Endothelial cell of umbilical vein (primary cell): ENCODE results near the gene PLEKHH2. TPM values are rescaled to one million over a fixed set of nuclear protein-coding genes. Genes with fewer than 3 reads are reported as not detected.

Source experiments
- BruUV-seq: library from RNA; stranded (reverse); fragments of 400-500 nt; replicated peaks from 2 replicates; lab custom pipeline; 2021; lab: Mats Ljungman, UMichigan
- CTCF ChIA-PET: fragments of 300-600, 350-600 bp; sonication (Branson Sonifier 250); formaldehyde crosslinking; loops from one replicate; lab custom pipeline; 2021; ENCODE audit warnings: antibody characterized with exemption, inconsistent platforms; lab: Charles Lee
- POLR2A ChIA-PET: fragments of 300-600, 350-600 bp; sonication (Branson Sonifier 250); formaldehyde crosslinking; loops from one replicate; lab custom pipeline; 2021; ENCODE audit warnings: antibody characterized with exemption, inconsistent platforms; lab: Charles Lee
- DNase-seq: peaks from one replicate; pipeline ENCODE4 v3.0.0-alpha.2; 2011; ENCODE audit warnings: low read depth, low spot score
- FAIRE-seq: peaks from 2 replicates; lab custom pipeline; 2011; peaks lifted over from hg19 to GRCh38; lab: Jason Lieb, UNC
- H2AFZ ChIP-seq: 2 replicates; pipeline ENCODE4 v1.6.0; 2012; ENCODE audit warnings: low read depth, low read length, control low read depth, inconsistent platforms
- H3K27ac ChIP-seq: 2 replicates; pipeline ENCODE4 v1.5.1; 2011; ENCODE audit warnings: low read depth, mild to moderate bottlenecking, control low read depth, low read length, moderate library complexity; ENCODE audit not compliant: insufficient read depth
- H3K27me3 ChIP-seq, 2 experiments: 2 replicates each; pipeline versions ENCODE4 v1.6.0 to v1.6.1; 2011; ENCODE audit warnings: low read length in 2 of 2, mixed read lengths in 1 of 2; ENCODE audit not compliant: control insufficient read depth in 2 of 2, insufficient read depth in 2 of 2
- H3K36me3 ChIP-seq, 2 experiments: 2 replicates in 1 of 2; 3 replicates in 1 of 2; pipeline ENCODE4 v1.5.1; 2011; ENCODE audit warnings: low read length in 2 of 2, mild to moderate bottlenecking in 1 of 2, moderate library complexity in 1 of 2; ENCODE audit not compliant: control insufficient read depth in 2 of 2, insufficient read depth in 2 of 2; ENCODE audit errors: extremely low read depth in 1 of 2
- H3K4me1 ChIP-seq: 3 replicates; pipeline ENCODE4 v1.5.1; 2011; ENCODE audit warnings: mild to moderate bottlenecking, low read length; ENCODE audit not compliant: control insufficient read depth, insufficient read depth; ENCODE audit errors: extremely low read depth
- H3K4me2 ChIP-seq: 2 replicates; pipeline ENCODE4 v1.6.1; 2011; ENCODE audit warnings: low read length, control low read depth, mixed read lengths; ENCODE audit not compliant: insufficient read depth
- H3K4me3 ChIP-seq, 3 experiments: fragments of 200-600 bp in 1 of 3; sonication (generic), shearing (Covaris generic) in 1 of 3; replicated peaks in 1 of 3; 2 replicates each; pipeline ENCODE4 v1.5.1; 2011 to 2016; ENCODE audit warnings: control low read depth in 3 of 3, low read length in 3 of 3, mild to moderate bottlenecking in 2 of 3, inconsistent platforms in 1 of 3, low read depth in 1 of 3, moderate library complexity in 1 of 3; ENCODE audit not compliant: insufficient read depth in 1 of 3
- H3K79me2 ChIP-seq: 2 replicates; pipeline ENCODE4 v1.6.0; 2012; ENCODE audit warnings: low read length, inconsistent platforms; ENCODE audit not compliant: control insufficient read depth, insufficient read depth
- H3K9ac ChIP-seq: replicated peaks from 2 replicates; pipeline ENCODE3; 2011; ENCODE audit warnings: low read length, control low read depth; ENCODE audit not compliant: insufficient read depth; ENCODE audit errors: extremely low read depth
- H3K9me1 ChIP-seq: replicated peaks from 3 replicates; pipeline ENCODE4 v1.6.0; 2011; ENCODE audit warnings: mild to moderate bottlenecking, low read length; ENCODE audit not compliant: control insufficient read depth, insufficient read depth; ENCODE audit errors: extremely low read depth
- H3K9me3 ChIP-seq: replicated peaks from 2 replicates; pipeline ENCODE4 v1.5.1; 2012; ENCODE audit warnings: low read length, inconsistent platforms; ENCODE audit not compliant: control insufficient read depth, insufficient read depth
- H4K20me1 ChIP-seq: replicated peaks from 2 replicates; pipeline ENCODE3; 2011; ENCODE audit warnings: mild to moderate bottlenecking, low read length; ENCODE audit not compliant: control insufficient read depth, insufficient read depth; ENCODE audit errors: extremely low read depth
- CTCF ChIP-seq, 2 donors: IDR thresholded peaks; 1 replicate in 1 of 2; 2 replicates in 1 of 2; pipeline ENCODE4 v1.5.1; 2011; ENCODE audit warnings: low read length in 2 of 2, mild to moderate bottlenecking in 2 of 2, moderate library complexity in 2 of 2, control low read depth in 1 of 2, inconsistent platforms in 1 of 2, low read depth in 1 of 2; ENCODE audit not compliant: insufficient read depth in 1 of 2; ENCODE audit errors: extremely low read depth in 1 of 2
- EZH2 ChIP-seq: IDR thresholded peaks from 2 replicates; pipeline ENCODE4 v1.6.1; 2012; ENCODE audit warnings: borderline replicate concordance, low read depth, mild to moderate bottlenecking, moderate library complexity, low read length, inconsistent platforms; ENCODE audit not compliant: severe bottlenecking
- FOS ChIP-seq: IDR thresholded peaks from 2 replicates; pipeline ENCODE4 v1.6.1; 2011; ENCODE audit warnings: mild to moderate bottlenecking, low read length, moderate library complexity, borderline replicate concordance; ENCODE audit not compliant: insufficient read depth
- GATA2 ChIP-seq: IDR thresholded peaks from 2 replicates; pipeline ENCODE4 v1.7.0; 2011; ENCODE audit warnings: low read depth, mild to moderate bottlenecking, moderate library complexity, mixed read lengths, low read length; ENCODE audit not compliant: insufficient read length, insufficient read depth
- JUN ChIP-seq: IDR thresholded peaks from 2 replicates; pipeline ENCODE4 v1.6.1; 2011; ENCODE audit warnings: borderline replicate concordance, low read depth; ENCODE audit not compliant: insufficient read length, insufficient read depth
- MAX ChIP-seq: IDR thresholded peaks from 2 replicates; pipeline ENCODE4 v1.6.1; 2011; ENCODE audit not compliant: insufficient read depth, insufficient read length
- MYC ChIP-seq: IDR thresholded peaks from one replicate; pipeline ENCODE4 v1.6.1; 2011; ENCODE audit warnings: mild to moderate bottlenecking, low read depth, low read length
- POLR2A ChIP-seq: IDR thresholded peaks from 2 replicates; pipeline ENCODE4 v1.6.1; 2012; ENCODE audit warnings: low read depth, mild to moderate bottlenecking, control low read depth, low read length
- POLR2AphosphoS5 ChIP-seq: IDR thresholded peaks from 2 replicates; pipeline ENCODE4 v1.6.1; 2012; ENCODE audit warnings: low read depth, mild to moderate bottlenecking, control low read depth, low read length, moderate library complexity; ENCODE audit not compliant: insufficient read depth
- dilution Hi-C: fragments of 300-500 bp; cut with MboI; formaldehyde crosslinking; loops from one replicate; pipeline ENCODE4 v1.15.0; 2019; ENCODE audit warnings: low sequenced_read_pairs; ENCODE audit not compliant: extremely low pct_ligation_motif_present
- intact Hi-C: fragments of 100-400 bp; cut with micrococcal nuclease; formaldehyde crosslinking; loops from one replicate; pipeline ENCODE4 v1.10.0; 2022
- polyA plus RNA-seq, 4 experiments: library from polyadenylated mRNA; depleted of rRNA in 3 of 4; stranded (reverse) in 3 of 4; unstranded in 1 of 4; fragments of >200 nt; gene quantifications; 2 replicates each; pipeline versions ENCODE4 v1.2.1 to v1.2.3, GENCODE V29; 2011 to 2012; ENCODE audit warnings: missing spikeins in 1 of 4
- total RNA-seq: library from RNA; stranded (reverse); gene quantifications from 2 replicates; pipeline ENCODE4 v1.2.3, GENCODE V29; 2021

PLEKHH2 gene
- total and polyA plus RNA-seq, 2 donors (not counting 3 experiments of a cell fraction or from before 2014, with no cell fraction given): 0.41 to 0.58 TPM

- Histone ChIP-seq H3K27ac (no peak overlapping the region), H3K4me2 (no peak overlapping the region), H3K4me1 (no peaks in the 10 kb centered on the region), H4K20me1 (no peaks in the 10 kb centered on the region), H2AFZ (no peak overlapping the region), H3K79me2 (no peaks in the 10 kb centered on the region), H3K4me3 (no peak overlapping the region), H3K27me3 (peaks cover 4 to 12% of the 10 kb centered on the region in 2 experiments), H3K36me3 (no peaks in the 10 kb centered on the region), H3K9me1 (no peaks in the 10 kb centered on the region), H3K9me3 (no peaks in the 10 kb centered on the region), H3K9ac (no peak overlapping the region)
- TF ChIP-seq CTCF (IDR thresholded peaks at IDR 0.05; ENCODE audit: extremely low read depth in 1 of 2, insufficient read depth in 1 of 2, low read depth in 1 of 2, low read length in 2 of 2) (no peak), MAX (no peak), POLR2A (no peak), GATA2 (no peak), JUN (no peak), POLR2AphosphoS5 (no peak), MYC (no peak), EZH2 (no peak), FOS (no peak)
- DNase-seq (no peak), FAIRE-seq (no peak)
- dilution Hi-C loops: no loop called here
- intact Hi-C loops: no loop called here
- ChIA-PET CTCF (no interaction called here), POLR2A (no interaction called here)
- no TSS peak for BruUV-seq
These were observed 17.5 kb upstream of the PLEKHH2 start for GRCh38 chr2:43619511-43619910.
